Measurements from ENCODE around the gene EZR.

DNA sequence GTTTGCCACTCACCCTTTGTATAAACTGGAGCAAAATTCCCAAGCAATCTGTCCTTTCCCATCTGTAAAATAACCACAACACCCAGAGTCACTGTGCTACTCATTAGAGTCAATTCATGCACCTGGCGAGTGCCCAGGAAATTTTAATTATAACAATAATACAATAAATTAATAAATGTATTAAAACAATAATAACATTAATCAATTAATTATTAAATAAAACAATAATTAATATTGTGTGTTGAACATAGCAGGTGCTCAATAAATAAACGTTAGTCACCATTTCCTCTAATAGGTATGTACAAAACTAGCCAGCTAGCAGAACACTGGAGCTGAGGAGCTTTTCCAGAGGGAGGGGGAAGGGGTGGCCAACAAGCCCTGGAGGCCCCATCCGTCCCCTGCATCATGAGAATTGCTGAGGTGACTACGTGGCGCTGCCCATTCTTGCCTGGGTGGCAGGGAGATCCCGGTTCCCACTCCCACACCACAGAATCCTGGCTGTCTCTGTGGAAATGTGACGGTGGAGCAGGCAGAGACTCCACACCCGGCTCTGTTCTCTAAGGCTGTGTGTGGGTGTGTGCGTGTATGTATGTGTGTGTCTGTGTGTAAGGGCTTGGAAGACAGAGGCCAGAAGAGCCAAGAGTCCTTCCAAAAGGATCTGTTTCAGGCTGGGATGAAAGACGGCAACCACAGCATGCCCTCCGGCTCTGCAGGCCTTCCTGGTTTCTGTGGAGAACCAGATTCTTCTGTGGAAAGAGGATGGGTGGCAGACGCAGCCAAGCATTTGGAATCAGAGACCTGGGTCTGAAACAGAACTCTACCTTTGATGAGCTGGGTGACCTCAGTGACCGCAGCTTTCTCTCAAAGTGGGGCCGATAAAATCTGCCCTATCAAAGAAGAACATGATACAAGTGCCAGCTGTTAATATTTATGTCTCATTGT, 18.8 kb upstream of the EZR start:
- TF ChIP-seq CTCF (IDR thresholded peaks at IDR 0.05) = no peak
- TF ChIP-seq POLR2AphosphoS5 (IDR thresholded peaks at IDR 0.05; ENCODE audit: low read depth, low read length) = no peak
